K562 (cell line): Measurements from ENCODE around the gene SMAD7. TPM values are rescaled to one million over a fixed set of nuclear protein-coding genes. Genes with fewer than 3 reads are reported as not detected.

Experiments
- ARHGAP35 ChIP-seq: fragments of 450-650 bp; IDR thresholded peaks from 2 replicates; pipeline ENCODE4 v1.6.1; 2018; ENCODE audit not compliant: partially characterized antibody
- CBFA2T2 ChIP-seq: fragments of 450-650 bp; conservative IDR thresholded peaks from 2 replicates; pipeline ENCODE4 v1.6.1; 2017; ENCODE audit warnings: mild to moderate bottlenecking
- CBX2 ChIP-seq: fragments of 200-600 bp; sonication (generic); IDR thresholded peaks from one replicate; pipeline ENCODE4 v1.6.1; 2012; ENCODE audit warnings: mild to moderate bottlenecking, low read length, inconsistent platforms; ENCODE audit not compliant: insufficient read depth, poor library complexity, severe bottlenecking
- EGR1 ChIP-seq: fragments of 450-650 bp; conservative IDR thresholded peaks from 2 replicates; pipeline ENCODE4 v1.6.1; 2017; ENCODE audit warnings: mild to moderate bottlenecking
- GATAD2B ChIP-seq: fragments of 450-650 bp; IDR thresholded peaks from 2 replicates; pipeline ENCODE4 v1.6.1; 2017; ENCODE audit warnings: mild to moderate bottlenecking, borderline replicate concordance
- HOMEZ ChIP-seq: fragments of 250-450 bp; sonication (Bioruptor Pico); IDR thresholded peaks from 2 replicates; pipeline ENCODE4 v1.4.0; 2020; ENCODE audit warnings: mild to moderate bottlenecking, moderate library complexity
- PHTF2 ChIP-seq: fragments of 250-450 bp; sonication (Bioruptor Pico); IDR thresholded peaks from 2 replicates; pipeline ENCODE4 v1.5.0; 2021; ENCODE audit warnings: mild to moderate bottlenecking
- PRDM10 ChIP-seq: fragments of 450-650 bp; IDR thresholded peaks from 2 replicates; pipeline ENCODE4 v1.6.1; 2018; ENCODE audit not compliant: partially characterized antibody
- RB1 ChIP-seq: fragments of 450-650 bp; IDR thresholded peaks from 2 replicates; pipeline ENCODE4 v1.6.1; 2017; ENCODE audit warnings: low read depth, mild to moderate bottlenecking
- TARDBP ChIP-seq: fragments of 450-650 bp; IDR thresholded peaks from 2 replicates; pipeline ENCODE4 v1.6.1; 2016
- ZNF232 ChIP-seq: sonication (generic); formaldehyde crosslinking; IDR thresholded peaks from 2 replicates; pipeline ENCODE4 v1.8.0; 2022; ENCODE audit warnings: mild to moderate bottlenecking, missing genetic modification reagents
- ZNF274 ChIP-seq: IDR thresholded peaks from 2 replicates; pipeline ENCODE4 v1.6.1; 2011; ENCODE audit warnings: low read depth, mild to moderate bottlenecking, low read length, moderate library complexity, borderline replicate concordance
- ZNF41 ChIP-seq: fragments of 250-450 bp; sonication (Bioruptor Pico); conservative IDR thresholded peaks from 2 replicates; pipeline ENCODE4 v1.4.0; 2020; ENCODE audit warnings: mild to moderate bottlenecking
- polyA plus RNA-seq, 8 experiments: library from polyadenylated mRNA; depleted of rRNA in 4 of 8; stranded (reverse) in 5 of 8; unstranded in 3 of 8; fragments of >200 nt; fragmentation: Nextera tagmentation in 2 of 8; fragmentation: Illumina TruSeq in 1 of 8; extraction: Ambion mirVana in 2 of 8; extraction: Trizol in 1 of 8; gene quantifications; 2 replicates each; pipeline versions ENCODE4 v1.2.1 to v1.2.3, GENCODE V29; 2011 to 2014; ENCODE audit warnings: inconsistent platforms in 1 of 8, missing spikeins in 1 of 8
- total RNA-seq, 7 experiments: library from RNA; depleted of rRNA in 6 of 7; stranded (reverse); fragments of >200 nt in 6 of 7; fragmentation: Illumina TruSeq in 2 of 7; extraction: Trizol in 2 of 7; gene quantifications; 2 replicates each; pipeline versions ENCODE4 v1.2.1 to v1.2.3, GENCODE V29; 2011 to 2021; ENCODE audit warnings: low replicate concordance in 1 of 7
- TF ChIP-seq, protein P1 (sequence below), 2 experiments: fragments of 200-800 bp in 1 of 2; sonication (Bioruptor generic) in 1 of 2; sonication (generic) in 1 of 2; formaldehyde crosslinking in 1 of 2; IDR thresholded peaks in 1 of 2; conservative IDR thresholded peaks in 1 of 2; 2 replicates each; pipeline versions ENCODE4 v1.5.0 to v1.6.1; 2016 to 2020; ENCODE audit warnings: missing compliant biosample characterization in 1 of 2, missing genetic modification characterization in 1 of 2, missing genetic modification reagents in 1 of 2
- TF ChIP-seq, protein P2 (sequence below): fragments of 250-450 bp; sonication (Bioruptor Pico); IDR thresholded peaks from 2 replicates; pipeline ENCODE4 v1.8.0; 2021; ENCODE audit warnings: moderate library complexity, mild to moderate bottlenecking, inconsistent platforms
- TF ChIP-seq, protein P3 (sequence below): fragments of 450-650 bp; IDR thresholded peaks from 2 replicates; pipeline ENCODE4 v1.6.1; 2014; ENCODE audit warnings: low read depth, mild to moderate bottlenecking, moderate library complexity, borderline replicate concordance

SMAD7 gene
- total and polyA plus RNA-seq, 9 of the 15 experiments (the other 6 are each of a cell fraction or from before 2014, with no cell fraction given): 0.13 to 3.0 (median 1.6) TPM

- TF ChIP-seq PRDM10 (peak; percentile 40), HOMEZ (no peak), ZNF41 (CRISPR knock-in tag) (no peak), ZNF232 (CRISPR knock-in tag) (no peak), ZNF274 (no peak), CBX2 (no peak), ARHGAP35 (no peak), EGR1 (peak; percentile 2; the same call in 1 of the 2 replicates), GATAD2B (no peak), TARDBP (no peak), CBFA2T2 (peak; percentile 35), PHTF2 (no peak), RB1 (no peak)
- TF ChIP-seq, protein P1, sequence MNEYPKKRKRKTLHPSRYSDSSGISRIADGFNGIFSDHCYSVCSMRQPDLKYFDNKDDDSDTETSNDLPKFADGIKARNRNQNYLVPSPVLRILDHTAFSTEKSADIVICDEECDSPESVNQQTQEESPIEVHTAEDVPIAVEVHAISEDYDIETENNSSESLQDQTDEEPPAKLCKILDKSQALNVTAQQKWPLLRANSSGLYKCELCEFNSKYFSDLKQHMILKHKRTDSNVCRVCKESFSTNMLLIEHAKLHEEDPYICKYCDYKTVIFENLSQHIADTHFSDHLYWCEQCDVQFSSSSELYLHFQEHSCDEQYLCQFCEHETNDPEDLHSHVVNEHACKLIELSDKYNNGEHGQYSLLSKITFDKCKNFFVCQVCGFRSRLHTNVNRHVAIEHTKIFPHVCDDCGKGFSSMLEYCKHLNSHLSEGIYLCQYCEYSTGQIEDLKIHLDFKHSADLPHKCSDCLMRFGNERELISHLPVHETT (CRISPR knock-in tag; conservative IDR thresholded peaks at IDR 0.05 in 1 of 2, IDR thresholded peaks at IDR 0.05 in 1 of 2): peak in 1 of 2 experiments; percentile 46; a peak in 1 of 4 replicates
- TF ChIP-seq, protein P2, sequence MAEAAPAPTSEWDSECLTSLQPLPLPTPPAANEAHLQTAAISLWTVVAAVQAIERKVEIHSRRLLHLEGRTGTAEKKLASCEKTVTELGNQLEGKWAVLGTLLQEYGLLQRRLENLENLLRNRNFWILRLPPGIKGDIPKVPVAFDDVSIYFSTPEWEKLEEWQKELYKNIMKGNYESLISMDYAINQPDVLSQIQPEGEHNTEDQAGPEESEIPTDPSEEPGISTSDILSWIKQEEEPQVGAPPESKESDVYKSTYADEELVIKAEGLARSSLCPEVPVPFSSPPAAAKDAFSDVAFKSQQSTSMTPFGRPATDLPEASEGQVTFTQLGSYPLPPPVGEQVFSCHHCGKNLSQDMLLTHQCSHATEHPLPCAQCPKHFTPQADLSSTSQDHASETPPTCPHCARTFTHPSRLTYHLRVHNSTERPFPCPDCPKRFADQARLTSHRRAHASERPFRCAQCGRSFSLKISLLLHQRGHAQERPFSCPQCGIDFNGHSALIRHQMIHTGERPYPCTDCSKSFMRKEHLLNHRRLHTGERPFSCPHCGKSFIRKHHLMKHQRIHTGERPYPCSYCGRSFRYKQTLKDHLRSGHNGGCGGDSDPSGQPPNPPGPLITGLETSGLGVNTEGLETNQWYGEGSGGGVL (CRISPR knock-in tag): no peak
- TF ChIP-seq, protein P3, sequence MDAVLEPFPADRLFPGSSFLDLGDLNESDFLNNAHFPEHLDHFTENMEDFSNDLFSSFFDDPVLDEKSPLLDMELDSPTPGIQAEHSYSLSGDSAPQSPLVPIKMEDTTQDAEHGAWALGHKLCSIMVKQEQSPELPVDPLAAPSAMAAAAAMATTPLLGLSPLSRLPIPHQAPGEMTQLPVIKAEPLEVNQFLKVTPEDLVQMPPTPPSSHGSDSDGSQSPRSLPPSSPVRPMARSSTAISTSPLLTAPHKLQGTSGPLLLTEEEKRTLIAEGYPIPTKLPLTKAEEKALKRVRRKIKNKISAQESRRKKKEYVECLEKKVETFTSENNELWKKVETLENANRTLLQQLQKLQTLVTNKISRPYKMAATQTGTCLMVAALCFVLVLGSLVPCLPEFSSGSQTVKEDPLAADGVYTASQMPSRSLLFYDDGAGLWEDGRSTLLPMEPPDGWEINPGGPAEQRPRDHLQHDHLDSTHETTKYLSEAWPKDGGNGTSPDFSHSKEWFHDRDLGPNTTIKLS: no peak
Observed at GRCh38 chr18:48896875-48897511, 53.8 kb downstream of the SMAD7 start (continued).
